Keratinocyte (primary cell): ENCODE results near the gene DIP2C. TPM values are rescaled to one million over a fixed set of nuclear protein-coding genes. Genes with fewer than 3 reads are reported as not detected.

Source experiments
- DNase-seq: peaks from one replicate; pipeline ENCODE4 v3.0.0-alpha.2; 2011; ENCODE audit warnings: low read depth, missing footprints, low spot score
- FAIRE-seq: peaks from 2 replicates; lab custom pipeline; 2011; peaks lifted over from hg19 to GRCh38; lab: Jason Lieb, UNC
- H2AFZ ChIP-seq: 2 replicates; pipeline ENCODE4 v1.6.0; 2012; ENCODE audit warnings: low read length, control low read depth, inconsistent platforms; ENCODE audit not compliant: control insufficient read depth
- H3K27ac ChIP-seq: 2 replicates; pipeline ENCODE4 v1.5.1; 2011; ENCODE audit warnings: low read length; ENCODE audit not compliant: control insufficient read depth, insufficient read depth
- H3K27me3 ChIP-seq: 3 replicates; pipeline ENCODE4 v1.6.0; 2011; ENCODE audit warnings: low read length; ENCODE audit not compliant: control insufficient read depth, insufficient read depth; ENCODE audit errors: extremely low read depth
- H3K36me3 ChIP-seq, 2 experiments: 2 replicates in 1 of 2; 3 replicates in 1 of 2; pipeline ENCODE4 v1.5.1; 2011; ENCODE audit warnings: low read length in 2 of 2, mild to moderate bottlenecking in 1 of 2; ENCODE audit not compliant: control insufficient read depth in 2 of 2, insufficient read depth in 2 of 2; ENCODE audit errors: extremely low read depth in 1 of 2
- H3K4me1 ChIP-seq: 3 replicates; pipeline ENCODE4 v1.5.1; 2011; ENCODE audit warnings: low read length; ENCODE audit not compliant: control insufficient read depth, insufficient read depth; ENCODE audit errors: extremely low read depth
- H3K4me2 ChIP-seq: 3 replicates; pipeline ENCODE4 v1.6.0; 2011; ENCODE audit warnings: low read depth, low read length; ENCODE audit not compliant: control insufficient read depth, insufficient read depth; ENCODE audit errors: extremely low read depth
- H3K4me3 ChIP-seq, 3 experiments: fragments of 200-600 bp in 1 of 3; sonication (generic) in 1 of 3; 2 replicates in 2 of 3; 3 replicates in 1 of 3; pipeline ENCODE4 v1.5.1; 2011 to 2016; ENCODE audit warnings: low read length in 3 of 3, mild to moderate bottlenecking in 3 of 3, control low read depth in 2 of 3, inconsistent platforms in 1 of 3, low read depth in 1 of 3, mixed read lengths in 1 of 3, mixed run types in 1 of 3, moderate library complexity in 1 of 3; ENCODE audit not compliant: control insufficient read depth in 2 of 3, insufficient read depth in 2 of 3; ENCODE audit errors: extremely low read depth in 1 of 3
- H3K79me2 ChIP-seq: 2 replicates; pipeline ENCODE4 v1.6.0; 2012; ENCODE audit warnings: low read length; ENCODE audit not compliant: control insufficient read depth, insufficient read depth
- H3K9ac ChIP-seq: 3 replicates; pipeline ENCODE4 v1.6.0; 2011; ENCODE audit warnings: low read length; ENCODE audit not compliant: control insufficient read depth, insufficient read depth; ENCODE audit errors: extremely low read depth
- H3K9me1 ChIP-seq: 3 replicates; pipeline ENCODE4 v1.6.0; 2011; ENCODE audit warnings: low read length; ENCODE audit not compliant: control insufficient read depth, insufficient read depth; ENCODE audit errors: extremely low read depth
- H3K9me3 ChIP-seq: 2 replicates; pipeline ENCODE4 v1.5.1; 2012; ENCODE audit warnings: low read depth, low read length; ENCODE audit not compliant: control insufficient read depth
- H4K20me1 ChIP-seq: 3 replicates; pipeline ENCODE4 v1.6.0; 2011; ENCODE audit warnings: low read length; ENCODE audit not compliant: control insufficient read depth, insufficient read depth; ENCODE audit errors: extremely low read depth
- CTCF ChIP-seq, 3 experiments: IDR thresholded peaks in 1 of 3; conservative IDR thresholded peaks in 1 of 3; optimal IDR thresholded peaks in 1 of 3; 2 replicates in 2 of 3; 3 replicates in 1 of 3; pipeline versions ENCODE3 to v1.5.1; 2011; ENCODE audit warnings: low read length in 3 of 3, mild to moderate bottlenecking in 3 of 3, moderate library complexity in 2 of 3, control low read depth in 1 of 3, inconsistent platforms in 1 of 3; ENCODE audit not compliant: insufficient read depth in 2 of 3; ENCODE audit errors: extremely low read depth in 1 of 3
- EZH2 ChIP-seq: IDR thresholded peaks from one replicate; pipeline ENCODE4 v1.6.1; 2012; ENCODE audit warnings: inconsistent platforms, mild to moderate bottlenecking, low read length, moderate library complexity
- dilution Hi-C: fragments of 300-500 bp; cut with MboI; formaldehyde crosslinking; loops from one replicate; pipeline ENCODE4 v1.7.0; 2020; ENCODE audit warnings: low sequenced_read_pairs; ENCODE audit not compliant: extremely low pct_ligation_motif_present
- polyA plus RNA-seq, 5 experiments: library from polyadenylated mRNA; depleted of rRNA in 3 of 5; stranded (reverse) in 3 of 5; stranded (forward) in 1 of 5; unstranded in 1 of 5; fragments of >200 nt; gene quantifications; 1 replicate in 1 of 5; 2 replicates in 3 of 5; 3 replicates in 1 of 5; pipeline versions ENCODE4 v1.2.1 to v1.2.3, GENCODE V29; 2011 to 2012; ENCODE audit warnings: missing spikeins in 2 of 5, low read depth in 1 of 5, low replicate concordance in 1 of 5

The DIP2C gene
- polyA plus RNA-seq, 1 donor (not counting 4 experiments of a cell fraction or from before 2014, with no cell fraction given), result 1.3 TPM

- Histone ChIP-seq H4K20me1 (no peaks in the 10 kb centered on the region), H3K4me2 (no peak overlapping the region), H3K27me3 (no peaks in the 10 kb centered on the region), H3K9me1 (no peaks in the 10 kb centered on the region), H2AFZ (no peak overlapping the region), H3K9ac (no peak overlapping the region), H3K27ac (no peak overlapping the region), H3K36me3 (no peaks in the 10 kb centered on the region), H3K79me2 (no peaks in the 10 kb centered on the region), H3K4me1 (no peaks in the 10 kb centered on the region), H3K9me3 (no peaks in the 10 kb centered on the region), H3K4me3 (no peak overlapping the region)
- FAIRE-seq, result no peak
- dilution Hi-C loops, result no loop called here
- no peak for DNase-seq
- TF ChIP-seq CTCF (optimal IDR thresholded peaks at IDR 0.05 in 1 of 3, IDR thresholded peaks at IDR 0.05 in 1 of 3, conservative IDR thresholded peaks at IDR 0.05 in 1 of 3; ENCODE audit: extremely low read depth in 1 of 3, insufficient read depth in 2 of 3, low read length in 3 of 3) (no peak), EZH2 (no peak)
Observed at GRCh38 chr10:269440-270074, 419.9 kb downstream of the DIP2C start.

GRCh38 chr10:267705-268104 is 421.8 kb downstream of the DIP2C start:
- no peak for DNase-seq
- no peaks in the 10 kb centered on the region for H4K20me1 ChIP-seq
- TF ChIP-seq CTCF (optimal IDR thresholded peaks at IDR 0.05 in 1 of 3, IDR thresholded peaks at IDR 0.05 in 1 of 3, conservative IDR thresholded peaks at IDR 0.05 in 1 of 3; ENCODE audit: extremely low read depth in 1 of 3, insufficient read depth in 2 of 3, low read length in 3 of 3) (no peak), EZH2 (no peak)
- no peak overlapping the region for H3K4me3 ChIP-seq
- H3K4me2 ChIP-seq, result no peak overlapping the region
- H3K27ac ChIP-seq, result no peak overlapping the region
- no peaks in the 10 kb centered on the region for H3K79me2 ChIP-seq
- H3K9me3 ChIP-seq, result no peaks in the 10 kb centered on the region
- H3K9ac ChIP-seq, result no peak overlapping the region
- dilution Hi-C loops, result no loop called here
- H3K4me1 ChIP-seq, result no peaks in the 10 kb centered on the region
- H2AFZ ChIP-seq, result no peak overlapping the region
- H3K9me1 ChIP-seq, result no peaks in the 10 kb centered on the region
- no peaks in the 10 kb centered on the region for H3K36me3 ChIP-seq
- FAIRE-seq, result no peak
- no peaks in the 10 kb centered on the region for H3K27me3 ChIP-seq
